ENCODE results near the gene PKN1. TPM values are rescaled to one million over a fixed set of nuclear protein-coding genes. Genes with fewer than 3 reads are reported as not detected.
"Not testable (repeated sequence)": the region's sequence is repeated elsewhere in the genome, so short reads cannot be mapped to it uniquely, and the experiment has no call there.

PKN1 gene
- total and polyA plus RNA-seq, 2 experiments from 2014 or later, result 86.8 to 201 TPM

DNA sequence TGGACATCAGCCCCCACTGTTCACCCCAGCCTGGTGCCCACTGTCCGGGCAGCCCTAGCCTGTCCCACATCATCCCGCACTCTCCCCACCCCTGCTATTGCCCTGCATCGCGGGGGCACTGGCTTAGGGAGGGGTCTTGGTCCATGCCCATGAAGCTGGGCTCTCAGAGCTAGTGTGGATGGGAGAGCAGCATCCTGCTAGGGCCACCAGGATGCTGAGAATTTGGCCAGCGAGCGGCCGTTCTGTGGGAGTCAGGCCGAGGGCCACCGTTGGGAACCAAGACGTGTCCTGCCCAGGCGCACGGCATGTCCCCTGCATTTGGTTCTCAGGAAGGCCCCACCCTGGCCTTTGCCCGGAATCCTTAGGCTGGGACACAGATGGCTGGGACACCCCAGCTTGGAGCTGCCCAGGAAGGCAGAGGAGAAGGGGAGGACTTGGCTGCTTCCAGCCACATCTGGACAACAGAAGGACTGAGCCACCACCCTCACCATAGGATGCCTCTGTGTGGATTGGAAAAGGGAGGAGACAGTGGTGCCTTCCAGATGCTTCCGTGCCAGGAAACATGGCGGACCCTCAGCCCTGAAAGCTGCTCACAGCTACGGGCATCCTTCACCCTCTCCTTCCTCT, 37.3 kb upstream of the PKN1 start:
- no peak for ATAC-seq
- no peak overlapping the region for H3K27ac Mint-ChIP-seq
- peaks cover 9% of the 10 kb centered on the region for H3K4me1 Mint-ChIP-seq

DNA sequence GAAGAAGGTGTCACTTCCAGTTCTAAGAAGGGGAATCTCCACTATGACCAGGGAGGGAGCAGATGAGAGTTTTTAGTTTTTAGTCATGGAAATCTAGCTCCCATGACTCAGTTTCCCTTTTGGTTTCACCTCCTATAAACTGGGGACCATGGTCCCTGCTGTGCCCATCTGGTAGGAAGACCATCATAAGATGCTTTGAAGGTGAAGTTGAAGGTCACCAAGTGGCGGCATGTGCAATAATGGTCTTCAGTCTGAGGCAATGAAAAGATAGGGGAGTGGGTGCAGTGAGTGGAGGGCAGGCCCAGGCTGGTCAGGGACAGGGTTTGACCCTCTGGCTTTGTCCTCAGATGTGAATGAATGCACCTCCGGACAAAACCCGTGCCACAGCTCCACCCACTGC, 36.4 kb upstream of the PKN1 start:
- not testable (repeated sequence) for H3K9me2 ChIP-seq (ENCODE audit: insufficient read depth); H3K27ac Mint-ChIP-seq; H3K4me1 Mint-ChIP-seq; H3K79me2 ChIP-seq (replicated peaks; ENCODE audit: insufficient read depth); H3K27me3 Mint-ChIP-seq (ENCODE audit: insufficient read depth, low read depth, poor library complexity); H3K27me3 ChIP-seq (ENCODE audit: insufficient read depth); H4K20me1 ChIP-seq (replicated peaks; ENCODE audit: insufficient read depth); H3K9me3 Mint-ChIP-seq; ATAC-seq; H3K4me3 ChIP-seq; H2AFZ ChIP-seq; DNase-seq (ENCODE audit: low spot score); H3K36me3 ChIP-seq (ENCODE audit: insufficient read depth); H3K4me1 ChIP-seq (ENCODE audit: insufficient read depth); H3K36me3 Mint-ChIP-seq (ENCODE audit: low read depth); H3F3A ChIP-seq (replicated peaks; ENCODE audit: low read depth); H3K27ac ChIP-seq (ENCODE audit: low read depth); H3K4me3 Mint-ChIP-seq; H3K4me2 ChIP-seq

More for the DNA sequence above, 37.3 kb upstream of the PKN1 start:
- no peak for DNase-seq (ENCODE audit: low spot score)
- no peaks in the 10 kb centered on the region for H4K20me1 ChIP-seq (replicated peaks; ENCODE audit: insufficient read depth)
- no peak for TF ChIP-seq POLR2AphosphoS5 (IDR thresholded peaks at IDR 0.05; ENCODE audit: low read depth)
- TF ChIP-seq STAT1 (IDR thresholded peaks at IDR 0.05; ENCODE audit: unreplicated experiment), result no peak
- no peak for TF ChIP-seq ZNF114 (CRISPR knock-in tag; IDR thresholded peaks at IDR 0.05)
- TF ChIP-seq, protein P1, sequence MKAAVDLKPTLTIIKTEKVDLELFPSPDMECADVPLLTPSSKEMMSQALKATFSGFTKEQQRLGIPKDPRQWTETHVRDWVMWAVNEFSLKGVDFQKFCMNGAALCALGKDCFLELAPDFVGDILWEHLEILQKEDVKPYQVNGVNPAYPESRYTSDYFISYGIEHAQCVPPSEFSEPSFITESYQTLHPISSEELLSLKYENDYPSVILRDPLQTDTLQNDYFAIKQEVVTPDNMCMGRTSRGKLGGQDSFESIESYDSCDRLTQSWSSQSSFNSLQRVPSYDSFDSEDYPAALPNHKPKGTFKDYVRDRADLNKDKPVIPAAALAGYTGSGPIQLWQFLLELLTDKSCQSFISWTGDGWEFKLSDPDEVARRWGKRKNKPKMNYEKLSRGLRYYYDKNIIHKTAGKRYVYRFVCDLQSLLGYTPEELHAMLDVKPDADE (IDR thresholded peaks at IDR 0.05), result no peak
- TF ChIP-seq CREB1 (CRISPR knock-in tag; IDR thresholded peaks at IDR 0.05; ENCODE audit: low read depth), result no peak
- TF ChIP-seq, protein P2, sequence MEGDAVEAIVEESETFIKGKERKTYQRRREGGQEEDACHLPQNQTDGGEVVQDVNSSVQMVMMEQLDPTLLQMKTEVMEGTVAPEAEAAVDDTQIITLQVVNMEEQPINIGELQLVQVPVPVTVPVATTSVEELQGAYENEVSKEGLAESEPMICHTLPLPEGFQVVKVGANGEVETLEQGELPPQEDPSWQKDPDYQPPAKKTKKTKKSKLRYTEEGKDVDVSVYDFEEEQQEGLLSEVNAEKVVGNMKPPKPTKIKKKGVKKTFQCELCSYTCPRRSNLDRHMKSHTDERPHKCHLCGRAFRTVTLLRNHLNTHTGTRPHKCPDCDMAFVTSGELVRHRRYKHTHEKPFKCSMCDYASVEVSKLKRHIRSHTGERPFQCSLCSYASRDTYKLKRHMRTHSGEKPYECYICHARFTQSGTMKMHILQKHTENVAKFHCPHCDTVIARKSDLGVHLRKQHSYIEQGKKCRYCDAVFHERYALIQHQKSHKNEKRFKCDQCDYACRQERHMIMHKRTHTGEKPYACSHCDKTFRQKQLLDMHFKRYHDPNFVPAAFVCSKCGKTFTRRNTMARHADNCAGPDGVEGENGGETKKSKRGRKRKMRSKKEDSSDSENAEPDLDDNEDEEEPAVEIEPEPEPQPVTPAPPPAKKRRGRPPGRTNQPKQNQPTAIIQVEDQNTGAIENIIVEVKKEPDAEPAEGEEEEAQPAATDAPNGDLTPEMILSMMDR (conservative IDR thresholded peaks at IDR 0.05; ENCODE audit: low read depth in 2 of 2), result no peak
- TF ChIP-seq NANOG (IDR thresholded peaks at IDR 0.05; ENCODE audit: borderline replicate concordance), result no peak
- no peak for TF ChIP-seq EZH2phosphoT487 (IDR thresholded peaks at IDR 0.05; ENCODE audit: unreplicated experiment)
- TF ChIP-seq JUNB (IDR thresholded peaks at IDR 0.05; ENCODE audit: unreplicated experiment), result no peak
- Mint-ChIP-seq H3K36me3 (ENCODE audit: low read depth) (no peaks in the 10 kb centered on the region), H3K27me3 (ENCODE audit: insufficient read depth, low read depth, poor library complexity) (peaks cover 7% of the 10 kb centered on the region), H3K9me3 (no peaks in the 10 kb centered on the region), H3K4me3 (no peak overlapping the region)
- no peak overlapping the region for H3K4me3 ChIP-seq
- H3K27me3 ChIP-seq (ENCODE audit: insufficient read depth), result no peaks in the 10 kb centered on the region
- no peaks in the 10 kb centered on the region for H3F3A ChIP-seq (replicated peaks; ENCODE audit: low read depth)
- H3K79me2 ChIP-seq (replicated peaks; ENCODE audit: insufficient read depth), result no peaks in the 10 kb centered on the region
- H2AFZ ChIP-seq, result no peak overlapping the region
- no peaks in the 10 kb centered on the region for H3K9me2 ChIP-seq (ENCODE audit: insufficient read depth)
- H3K36me3 ChIP-seq (ENCODE audit: insufficient read depth), result no peaks in the 10 kb centered on the region
- no peaks in the 10 kb centered on the region for H3K4me1 ChIP-seq (ENCODE audit: insufficient read depth)
- no peak overlapping the region for H3K4me2 ChIP-seq
- H3K27ac ChIP-seq (ENCODE audit: low read depth), result no peak overlapping the region

DNA sequence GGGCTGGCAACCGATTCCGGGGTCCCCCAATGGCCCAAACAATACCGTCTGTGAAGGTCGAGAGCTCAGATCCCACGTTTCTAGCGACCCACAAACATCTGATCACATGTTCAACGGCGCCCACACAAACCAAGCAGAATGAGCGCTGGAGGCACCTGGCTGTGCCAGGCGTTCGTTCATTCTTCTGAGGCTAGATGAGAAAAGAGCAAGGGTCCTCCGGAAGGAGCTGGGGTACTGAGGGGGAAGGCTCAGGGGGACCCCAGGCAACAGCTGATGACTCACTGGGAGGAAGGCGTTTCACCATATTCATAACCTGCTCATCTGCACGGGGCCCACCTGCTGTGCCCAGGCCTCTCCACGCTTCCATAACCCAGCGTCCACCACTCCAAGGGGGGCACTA, 35.9 kb upstream of the PKN1 start:
- not testable (repeated sequence) for ATAC-seq; H3K27ac Mint-ChIP-seq; H3K4me1 Mint-ChIP-seq; H3K4me1 ChIP-seq (ENCODE audit: insufficient read depth); H3K27me3 Mint-ChIP-seq (ENCODE audit: insufficient read depth, low read depth, poor library complexity); H3K27ac ChIP-seq (ENCODE audit: low read depth); H3K36me3 ChIP-seq (ENCODE audit: insufficient read depth); H3K4me2 ChIP-seq; H3K4me3 ChIP-seq; H3K9me2 ChIP-seq (ENCODE audit: insufficient read depth); H3K79me2 ChIP-seq (replicated peaks; ENCODE audit: insufficient read depth); H4K20me1 ChIP-seq (replicated peaks; ENCODE audit: insufficient read depth); H3K9me3 Mint-ChIP-seq; H3F3A ChIP-seq (replicated peaks; ENCODE audit: low read depth); H2AFZ ChIP-seq; H3K36me3 Mint-ChIP-seq (ENCODE audit: low read depth); H3K4me3 Mint-ChIP-seq; DNase-seq (ENCODE audit: low spot score); H3K27me3 ChIP-seq (ENCODE audit: insufficient read depth)
